GM21381 (cell line): Measurements from ENCODE around the gene GDPGP1.
"Not testable (repeated sequence)": the region's sequence is repeated elsewhere in the genome, so short reads cannot be mapped to it uniquely, and the experiment has no call there.

Experiments used
- ATAC-seq: cut with Tn5 transposase; IDR thresholded peaks from one replicate; pipeline ENCODE4 v1.9.1; 2021; ENCODE audit warnings: mild to moderate bottlenecking, moderate library complexity; ENCODE audit not compliant: unreplicated experiment

The GDPGP1 gene

DNA sequence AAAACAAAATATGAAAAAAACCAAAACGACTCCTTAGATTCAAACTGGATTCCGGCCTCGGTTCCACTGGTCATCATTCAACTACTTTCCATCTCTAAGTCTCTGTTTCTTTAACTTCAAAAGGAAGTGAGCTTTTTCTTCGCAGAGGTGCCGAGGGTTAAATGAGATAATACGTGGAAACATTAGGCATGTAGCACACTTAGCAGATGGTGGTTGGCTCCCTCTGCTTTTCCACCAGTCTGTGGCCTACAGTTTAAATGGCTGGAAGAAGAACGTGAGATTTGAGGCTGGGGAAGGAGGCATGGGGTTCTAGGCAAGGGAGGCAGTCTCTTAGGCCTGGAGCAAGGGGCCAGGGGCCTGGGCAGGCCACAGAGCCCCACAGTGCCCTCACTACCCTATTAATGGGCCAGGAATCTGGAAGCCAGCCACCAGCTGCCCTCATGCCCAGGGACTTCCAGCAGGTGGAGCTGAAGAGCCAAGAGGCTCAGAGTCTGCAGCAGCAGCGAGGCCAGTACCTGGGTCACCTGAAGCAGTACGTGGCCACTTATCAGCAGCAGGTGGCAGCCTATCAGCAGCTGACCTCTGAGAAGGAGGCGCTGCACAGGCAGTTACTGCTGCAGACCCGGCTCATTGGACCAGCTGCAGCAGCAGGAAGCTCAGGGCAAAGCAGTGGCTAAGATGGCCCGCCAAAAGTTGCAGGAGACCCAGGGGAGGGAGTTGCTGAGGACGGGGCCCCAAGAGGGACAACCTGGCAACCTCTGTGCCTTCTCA, 59.2 kb downstream of the GDPGP1 start:
- not testable (repeated sequence) for ATAC-seq

DNA sequence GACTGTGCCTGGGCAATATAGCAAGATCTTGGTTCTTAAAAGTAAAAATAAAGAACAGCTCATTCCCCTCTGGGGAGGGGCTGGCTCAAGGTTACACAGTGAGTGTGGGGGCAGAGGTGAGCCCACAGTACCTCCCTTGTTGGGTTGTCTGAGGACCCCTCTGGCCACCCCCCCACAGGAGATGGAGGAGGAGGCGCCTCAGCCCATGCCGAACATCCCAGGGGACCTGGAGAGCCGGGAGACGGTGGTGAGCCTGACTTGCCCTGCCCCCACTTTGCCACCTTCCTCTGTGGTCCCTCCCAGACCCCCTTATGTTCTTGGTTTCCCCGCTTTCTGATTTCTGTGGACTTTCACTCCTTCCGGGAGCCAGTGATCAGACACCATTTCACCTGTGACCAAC, 60.1 kb downstream of the GDPGP1 start:
- no peak for ATAC-seq

DNA sequence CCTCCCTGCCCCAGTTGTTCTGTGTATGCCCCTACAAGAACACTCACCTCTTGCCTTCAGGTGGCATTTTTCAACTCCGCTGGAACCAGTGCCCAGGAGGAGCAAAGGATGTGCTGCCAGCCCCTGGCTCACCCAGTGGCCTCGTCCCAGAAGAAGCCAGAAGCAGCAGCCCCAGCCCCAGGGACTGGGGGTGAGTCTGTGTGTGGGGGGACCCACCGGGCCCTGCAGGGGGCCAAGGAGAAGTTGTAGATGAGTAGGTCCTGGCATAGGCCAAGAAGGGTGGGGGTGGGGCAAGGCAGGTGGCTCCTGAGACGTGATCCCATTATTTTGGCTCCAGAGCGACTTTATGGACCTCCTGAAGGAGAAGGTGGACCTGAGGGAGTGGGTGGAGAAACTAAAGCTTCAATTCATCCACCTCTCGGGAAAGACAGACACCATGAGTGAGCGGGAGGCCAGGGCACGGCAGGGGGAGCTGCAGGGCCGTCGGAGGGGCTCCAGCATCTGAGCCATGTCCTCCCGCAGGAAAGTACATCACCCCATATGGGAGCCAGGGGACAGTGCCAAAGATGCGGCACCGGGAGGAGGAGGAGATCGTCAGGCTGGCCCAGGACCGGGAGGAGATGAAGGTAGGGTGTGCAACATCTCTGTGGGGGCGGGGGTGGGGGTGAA, 60.7 kb downstream of the GDPGP1 start:
- ATAC-seq: no peak

GRCh38 chr15:90295270-90295648, 61.2 kb downstream of the GDPGP1 start:
- no peak for ATAC-seq
